Measurements from ENCODE around the gene USP53.

DNA sequence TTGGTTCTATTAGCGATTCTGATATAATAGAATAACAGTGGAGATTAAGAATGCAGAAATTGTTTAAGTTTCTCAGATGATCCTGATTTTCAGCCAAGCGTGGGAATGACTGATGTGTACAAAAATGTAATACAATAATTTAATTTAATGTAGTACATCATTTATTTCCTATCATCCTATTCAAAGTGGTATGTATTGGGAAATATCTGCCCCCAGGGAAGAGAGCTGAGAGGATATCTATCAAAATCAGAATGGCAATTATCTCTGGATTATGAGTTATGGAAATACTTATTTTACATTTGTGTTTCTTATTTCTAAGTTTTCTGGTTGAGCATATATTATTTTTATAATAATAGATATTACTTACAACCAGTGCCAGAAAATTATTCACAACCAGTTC, 105.5 kb downstream of the USP53 start:
- TF ChIP-seq, protein P1, sequence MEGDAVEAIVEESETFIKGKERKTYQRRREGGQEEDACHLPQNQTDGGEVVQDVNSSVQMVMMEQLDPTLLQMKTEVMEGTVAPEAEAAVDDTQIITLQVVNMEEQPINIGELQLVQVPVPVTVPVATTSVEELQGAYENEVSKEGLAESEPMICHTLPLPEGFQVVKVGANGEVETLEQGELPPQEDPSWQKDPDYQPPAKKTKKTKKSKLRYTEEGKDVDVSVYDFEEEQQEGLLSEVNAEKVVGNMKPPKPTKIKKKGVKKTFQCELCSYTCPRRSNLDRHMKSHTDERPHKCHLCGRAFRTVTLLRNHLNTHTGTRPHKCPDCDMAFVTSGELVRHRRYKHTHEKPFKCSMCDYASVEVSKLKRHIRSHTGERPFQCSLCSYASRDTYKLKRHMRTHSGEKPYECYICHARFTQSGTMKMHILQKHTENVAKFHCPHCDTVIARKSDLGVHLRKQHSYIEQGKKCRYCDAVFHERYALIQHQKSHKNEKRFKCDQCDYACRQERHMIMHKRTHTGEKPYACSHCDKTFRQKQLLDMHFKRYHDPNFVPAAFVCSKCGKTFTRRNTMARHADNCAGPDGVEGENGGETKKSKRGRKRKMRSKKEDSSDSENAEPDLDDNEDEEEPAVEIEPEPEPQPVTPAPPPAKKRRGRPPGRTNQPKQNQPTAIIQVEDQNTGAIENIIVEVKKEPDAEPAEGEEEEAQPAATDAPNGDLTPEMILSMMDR (conservative IDR thresholded peaks at IDR 0.05; ENCODE audit: low read depth in 2 of 2) = no peak
- no peak for TF ChIP-seq EZH2 (IDR thresholded peaks at IDR 0.05; ENCODE audit: low read depth, unreplicated experiment)
- no peak for TF ChIP-seq CREB1 (CRISPR knock-in tag; IDR thresholded peaks at IDR 0.05; ENCODE audit: low read depth)
- TF ChIP-seq POLR2AphosphoS5 (IDR thresholded peaks at IDR 0.05; ENCODE audit: low read depth) = no peak

Data from GM23338 (cell line).